ENCODE data around the gene TTC16.

The TTC16 gene

DNA sequence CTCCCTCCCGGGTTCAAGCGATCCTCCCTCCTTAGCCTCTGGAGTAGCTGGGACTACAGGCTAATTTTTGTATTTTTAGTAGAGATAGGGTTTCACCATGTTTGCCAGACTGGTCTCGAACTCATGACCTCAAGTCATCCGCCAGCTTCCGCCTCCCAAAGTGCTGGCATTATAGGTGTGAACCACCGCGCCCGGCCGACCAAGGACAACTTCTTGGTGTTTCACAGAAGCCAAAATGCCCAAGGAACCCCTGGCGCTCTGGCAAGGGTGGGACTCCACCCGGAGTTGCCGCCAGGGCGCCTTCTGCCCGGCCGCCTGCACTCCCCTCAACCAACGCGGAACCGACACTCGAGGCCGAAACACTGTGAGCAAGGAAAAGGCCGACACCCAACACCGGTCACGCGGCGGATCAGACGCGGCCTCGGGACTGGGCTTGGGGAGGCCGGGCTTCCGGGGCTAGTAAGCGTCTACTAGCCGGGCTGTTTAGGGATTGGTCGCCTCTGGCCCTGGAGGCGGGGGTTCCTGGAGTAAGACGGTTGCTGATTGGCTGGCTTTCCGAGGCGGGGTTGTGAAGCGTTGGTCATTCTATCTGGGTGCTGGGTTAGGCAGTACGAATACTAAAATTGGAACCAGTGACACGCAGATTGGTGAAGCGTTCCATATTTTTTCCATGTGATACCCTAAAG is 16.8 kb upstream of the TTC16 start:
- DNase-seq (ENCODE audit: low read depth): peak; percentile 88

DNA sequence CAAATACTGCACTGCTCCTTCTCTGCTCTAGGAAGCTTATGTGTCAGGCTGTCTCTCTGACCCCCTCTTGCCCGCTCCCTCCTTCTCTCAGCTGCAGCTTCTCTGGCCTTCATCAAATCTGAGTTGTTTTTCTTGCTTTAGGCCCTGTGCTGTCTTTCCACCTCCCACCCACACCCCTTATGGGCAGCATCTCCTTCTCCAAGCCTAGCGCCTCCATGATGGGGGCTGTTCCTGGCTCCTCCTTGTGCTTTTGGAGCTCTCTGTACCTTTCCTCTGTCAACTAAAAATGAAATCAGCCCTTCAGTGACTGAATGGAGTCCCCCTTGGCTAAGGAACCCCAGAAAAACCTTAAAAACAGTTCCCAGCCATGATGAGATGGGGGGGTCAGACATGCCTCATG is 15.7 kb upstream of the TTC16 start:
- no peak for DNase-seq (ENCODE audit: low read depth)

DNA sequence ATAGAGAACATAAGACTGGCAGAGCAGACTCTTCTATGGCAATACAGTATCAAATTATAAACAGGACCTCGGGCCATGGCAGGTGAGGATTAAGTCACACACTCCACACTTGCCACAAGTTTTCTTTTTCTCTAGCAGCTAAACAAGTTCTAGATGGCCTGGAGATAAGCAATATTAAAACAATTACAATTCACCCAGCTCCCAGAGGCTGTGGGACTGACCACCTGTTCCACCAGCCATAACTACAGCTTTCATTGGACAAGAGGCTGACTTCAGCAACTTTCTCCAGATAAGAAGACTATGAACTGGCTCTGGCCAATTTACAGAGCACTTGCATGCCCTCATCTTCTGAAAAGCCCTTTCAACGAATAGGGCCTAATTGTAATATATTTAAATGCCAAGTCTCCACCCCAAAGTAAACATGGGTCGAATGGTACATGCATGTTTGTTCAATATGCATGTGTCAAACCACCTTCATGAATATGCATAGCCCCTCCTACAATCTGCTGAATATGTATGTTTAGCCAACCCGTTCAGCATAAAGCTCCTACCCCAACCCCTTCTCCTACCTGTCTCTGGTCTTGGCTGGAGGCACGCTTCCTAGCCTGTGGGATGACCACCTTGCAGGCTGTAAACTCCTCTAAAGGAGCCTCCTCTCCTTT is 15.2 kb upstream of the TTC16 start:
- no peak for DNase-seq (ENCODE audit: low read depth)

DNA sequence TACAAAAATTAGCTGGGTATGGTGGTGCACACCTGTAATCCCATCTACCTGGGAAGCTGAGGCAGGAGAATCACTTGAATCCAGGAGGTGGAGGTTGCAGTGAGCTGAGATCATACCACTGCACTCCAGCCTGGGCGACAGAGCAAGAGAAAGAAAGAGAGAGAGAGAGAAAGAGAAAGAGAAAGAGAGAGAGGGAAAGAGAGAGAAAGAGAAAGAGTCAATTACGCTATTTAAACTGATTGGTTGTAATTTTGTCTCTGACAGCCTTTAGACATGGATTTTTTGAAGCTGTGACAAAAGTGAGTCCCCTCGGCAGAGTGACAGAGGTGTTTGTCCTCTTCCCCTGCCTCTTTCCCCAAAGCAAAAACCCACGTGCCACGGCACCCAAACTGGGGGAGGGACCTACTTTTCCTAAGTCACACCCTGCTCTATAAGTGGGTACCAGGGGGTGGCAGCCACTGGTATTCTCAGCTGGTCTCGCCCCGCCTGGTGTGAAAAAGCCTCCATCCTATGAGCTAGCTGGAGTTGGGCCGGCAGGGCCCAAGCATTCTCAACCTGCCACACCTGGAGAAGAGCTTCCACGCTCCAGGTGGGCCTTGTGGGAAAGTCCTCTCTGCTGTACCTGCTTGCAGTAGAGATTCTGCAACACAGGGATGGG is 12.5 kb upstream of the TTC16 start:
- DNase-seq (ENCODE audit: low read depth): no peak

DNA sequence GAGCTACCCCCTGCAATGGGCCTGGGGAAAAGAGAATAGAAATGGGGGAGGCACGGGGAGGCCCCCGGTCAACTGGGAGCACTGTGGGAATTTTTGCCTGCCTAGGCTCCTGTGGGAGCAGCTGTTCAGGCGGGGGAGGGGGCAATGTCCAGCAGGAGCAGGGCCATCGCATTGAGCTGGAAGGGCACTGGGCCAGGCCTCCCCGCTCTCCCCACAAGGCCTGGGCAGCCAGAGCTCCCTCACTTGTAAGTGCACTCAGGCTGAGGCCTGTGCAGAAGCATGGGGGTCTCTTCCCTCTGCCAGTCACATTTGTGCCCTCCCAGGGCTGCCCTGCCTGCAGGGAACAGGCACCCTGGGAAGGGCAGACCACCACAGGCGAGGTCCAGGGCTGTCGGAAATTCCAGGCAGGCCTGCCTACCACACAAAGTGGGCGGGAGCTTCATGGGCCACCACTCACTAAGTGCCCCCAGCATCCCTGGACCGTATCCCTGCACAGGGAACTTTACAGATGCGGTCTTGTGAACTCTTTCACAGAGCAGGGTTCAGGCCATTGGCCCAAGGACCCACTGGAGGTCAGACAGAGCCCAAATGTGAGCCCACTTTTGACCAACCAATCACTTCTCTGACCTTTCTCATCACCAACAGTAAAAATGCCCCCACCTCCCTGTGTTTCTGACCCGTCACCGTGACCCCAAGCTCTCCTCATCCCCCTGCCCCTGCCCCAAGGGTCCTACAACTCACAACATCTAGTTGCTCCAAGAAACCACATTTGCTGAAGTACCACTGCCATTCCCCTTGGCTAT is 10.1 kb upstream of the TTC16 start:
- DNase-seq (ENCODE audit: low read depth): no peak

DNA sequence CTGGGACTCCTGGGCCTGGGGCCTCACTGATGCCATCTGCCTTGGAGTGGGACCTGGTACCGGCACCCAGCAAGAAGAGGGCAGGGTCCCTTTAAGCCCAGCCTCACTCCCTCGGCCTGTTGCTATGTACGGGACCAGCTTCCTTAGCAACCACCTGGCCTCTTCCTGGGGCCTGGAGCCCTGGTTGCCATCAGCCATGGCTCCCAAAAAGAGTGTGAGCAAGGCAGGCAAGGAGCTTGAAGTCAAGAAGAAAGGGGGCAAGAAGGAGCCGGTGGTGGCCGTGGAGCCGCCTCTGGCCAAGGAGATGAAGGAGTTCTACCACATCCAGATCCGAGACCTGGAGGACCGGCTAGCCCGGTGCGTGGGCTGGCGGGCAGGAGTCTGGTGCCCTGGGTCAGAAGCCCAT is 9.0 kb upstream of the TTC16 start, which contains the start of gene CFAP157:
TSS of gene CFAP157 (plus strand) at position 153 of the 406 bp plus-strand sequence. CDS start at position 197, 44 bp downstream.
- no peak for DNase-seq (ENCODE audit: low read depth)

DNA sequence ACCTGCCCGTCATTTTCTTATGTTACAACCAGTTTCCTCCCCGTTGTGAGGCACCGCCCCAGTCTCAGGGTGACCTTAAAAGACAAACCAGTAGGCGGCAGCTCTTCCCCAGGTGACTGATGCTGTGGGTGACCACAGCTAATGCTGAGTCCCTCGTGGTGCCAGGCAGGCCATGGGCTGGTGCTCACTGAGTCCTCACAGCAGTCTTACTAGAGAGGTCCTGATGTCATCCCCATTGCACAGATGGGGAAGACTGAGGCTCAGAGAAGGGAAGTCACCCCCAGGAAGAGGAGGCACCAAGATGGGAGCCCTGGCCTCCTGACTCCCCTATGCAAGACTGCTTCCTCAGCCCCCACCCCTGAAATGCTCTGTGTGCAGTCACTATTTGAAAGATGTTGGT is 8.1 kb upstream of the TTC16 start:
- no peak for DNase-seq (ENCODE audit: low read depth)

DNA sequence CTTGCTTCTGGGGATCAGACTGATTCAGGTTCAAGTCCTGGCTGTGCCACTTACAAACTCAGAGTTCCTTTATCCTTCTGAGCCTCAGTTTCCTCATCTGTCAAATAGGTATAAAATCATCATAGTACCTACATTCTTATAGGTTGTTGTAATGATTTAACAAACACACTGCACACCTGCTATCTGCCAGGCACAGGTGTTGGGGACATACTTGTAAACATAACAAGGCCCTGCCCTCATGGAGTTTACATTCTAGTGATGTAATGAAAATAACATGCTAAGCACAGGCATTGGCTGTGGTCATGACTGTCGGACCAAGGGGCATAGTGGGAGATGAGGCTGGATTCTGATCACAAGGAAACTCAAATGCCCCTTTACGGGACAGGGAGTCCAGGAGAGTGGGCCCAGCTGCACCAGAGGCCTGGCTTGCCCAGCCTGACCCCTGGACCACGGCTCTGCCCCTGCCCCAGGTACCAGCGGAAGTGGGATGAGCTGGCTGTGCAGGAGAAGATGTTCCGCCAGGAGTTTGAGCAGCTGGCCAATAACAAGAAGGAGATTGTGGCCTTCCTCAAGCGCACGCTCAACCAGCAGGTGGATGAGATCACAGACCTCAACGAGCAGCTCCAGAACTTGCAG is 6.8 kb upstream of the TTC16 start:
- no peak for DNase-seq (ENCODE audit: low read depth)

DNA sequence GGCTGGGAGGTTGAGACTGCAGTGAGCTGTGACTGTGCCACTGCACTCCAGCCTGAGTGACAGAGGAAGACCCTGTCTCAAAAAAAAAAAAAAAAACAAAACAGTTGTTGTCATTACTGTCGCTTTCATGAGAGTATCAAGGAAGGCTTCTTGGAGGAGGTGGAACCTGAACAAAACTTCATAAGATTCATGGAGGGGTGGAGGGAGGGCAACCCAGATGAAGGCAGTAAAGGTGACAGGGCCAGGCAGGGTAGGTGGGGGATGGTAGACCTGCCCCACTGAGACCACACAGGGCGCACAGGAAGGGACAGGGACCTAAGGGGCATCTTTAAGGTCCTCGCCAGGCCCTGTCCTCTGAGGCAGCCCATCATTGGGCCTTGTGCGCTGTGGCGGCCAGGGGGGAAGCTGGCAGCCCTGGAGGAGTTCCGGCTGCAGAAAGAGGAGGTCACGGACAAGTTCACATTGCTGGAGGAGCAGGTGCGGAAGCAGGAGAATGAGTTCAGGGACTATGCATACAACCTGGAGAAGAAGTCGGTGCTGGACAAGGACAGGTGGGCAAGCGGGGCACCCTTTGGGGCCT is 5.6 kb upstream of the TTC16 start:
- no peak for DNase-seq (ENCODE audit: low read depth)

DNA sequence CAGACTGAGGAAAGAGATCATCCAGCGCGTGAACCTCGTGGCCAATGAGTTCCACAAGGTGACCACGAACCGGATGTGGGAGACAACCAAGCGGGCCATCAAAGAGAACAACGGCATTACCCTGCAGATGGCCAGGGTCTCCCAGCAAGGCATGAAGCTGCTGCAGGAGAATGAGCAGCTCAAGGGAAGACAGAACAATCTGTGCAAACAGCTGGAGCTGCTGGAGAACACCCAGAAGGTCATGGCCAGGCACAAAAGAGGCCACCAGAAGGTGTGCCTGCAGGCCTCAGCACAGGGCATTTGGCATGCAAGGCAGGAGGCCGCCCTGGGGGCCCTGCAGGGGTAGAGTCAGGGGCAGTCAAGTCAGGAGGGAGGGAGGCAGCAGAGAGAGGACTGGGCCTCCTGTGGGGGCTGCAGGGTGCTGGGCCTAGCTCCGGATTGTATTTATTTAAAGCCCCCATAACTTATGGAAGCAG is 4.6 kb upstream of the TTC16 start:
- no peak for DNase-seq (ENCODE audit: low read depth)

DNA sequence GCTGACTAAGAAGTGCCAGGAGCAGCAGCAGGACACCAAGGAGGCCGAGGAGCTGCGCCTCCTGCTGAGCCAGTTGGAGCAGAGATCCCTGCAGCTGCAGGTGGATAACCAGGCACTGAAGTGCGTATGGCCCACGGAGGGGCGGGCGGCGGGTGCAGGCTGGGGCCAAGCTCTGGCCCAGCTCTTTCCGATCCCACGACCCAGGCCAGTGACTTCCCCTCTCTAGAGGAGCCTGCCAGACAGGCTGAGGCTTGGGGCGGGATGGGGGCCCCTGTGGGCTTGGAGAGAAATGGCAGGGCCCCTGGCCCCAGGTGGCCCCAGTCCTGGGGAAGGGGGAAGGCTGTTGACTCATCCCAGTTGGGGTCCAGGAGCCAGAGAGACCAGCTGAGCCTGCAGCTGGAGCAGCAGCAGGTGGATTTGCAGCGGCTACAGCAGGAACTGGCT is 4.0 kb upstream of the TTC16 start:
- no peak for DNase-seq (ENCODE audit: low read depth)

DNA sequence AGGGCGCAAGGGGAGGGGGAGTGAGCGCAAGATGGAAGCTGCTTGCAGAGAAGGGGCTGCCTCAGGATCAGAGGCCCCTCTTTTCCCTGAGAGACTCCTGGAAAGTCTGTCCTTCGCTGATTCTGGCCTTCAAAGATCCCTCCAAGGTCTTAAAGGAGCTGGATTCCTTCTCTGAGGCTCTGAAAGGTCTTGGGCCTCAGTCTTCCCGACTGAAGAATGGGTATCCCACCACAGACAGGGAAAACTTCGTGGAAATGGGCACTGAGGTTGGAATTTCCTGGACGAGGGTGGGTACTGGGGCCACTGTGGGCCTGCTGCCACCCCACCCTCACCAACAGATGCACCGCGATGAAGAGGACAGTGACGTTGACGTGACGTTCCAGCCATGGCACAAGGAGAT is 3.5 kb upstream of the TTC16 start:
- DNase-seq (ENCODE audit: low read depth): no peak

DNA sequence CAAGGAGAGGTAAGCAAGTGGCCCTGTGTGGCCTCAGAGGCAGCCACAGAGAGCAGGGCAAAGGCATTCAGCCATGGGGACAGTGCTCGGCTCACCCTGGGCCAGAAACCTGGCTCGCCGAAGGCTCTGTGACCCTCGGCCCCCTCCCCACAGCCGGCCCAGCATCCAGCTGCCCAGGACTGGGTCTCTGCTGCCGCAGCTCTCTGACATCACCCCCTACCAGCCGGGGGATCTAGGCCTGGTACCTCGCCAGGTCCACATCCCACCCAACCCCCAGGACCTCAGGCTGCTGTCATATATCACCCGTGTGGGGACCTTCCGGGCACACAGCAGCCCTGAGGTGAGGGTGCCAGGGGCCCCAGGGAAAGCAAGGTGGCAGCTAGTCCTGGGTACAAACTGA is 3.0 kb upstream of the TTC16 start:
- DNase-seq (ENCODE audit: low read depth): no peak

DNA sequence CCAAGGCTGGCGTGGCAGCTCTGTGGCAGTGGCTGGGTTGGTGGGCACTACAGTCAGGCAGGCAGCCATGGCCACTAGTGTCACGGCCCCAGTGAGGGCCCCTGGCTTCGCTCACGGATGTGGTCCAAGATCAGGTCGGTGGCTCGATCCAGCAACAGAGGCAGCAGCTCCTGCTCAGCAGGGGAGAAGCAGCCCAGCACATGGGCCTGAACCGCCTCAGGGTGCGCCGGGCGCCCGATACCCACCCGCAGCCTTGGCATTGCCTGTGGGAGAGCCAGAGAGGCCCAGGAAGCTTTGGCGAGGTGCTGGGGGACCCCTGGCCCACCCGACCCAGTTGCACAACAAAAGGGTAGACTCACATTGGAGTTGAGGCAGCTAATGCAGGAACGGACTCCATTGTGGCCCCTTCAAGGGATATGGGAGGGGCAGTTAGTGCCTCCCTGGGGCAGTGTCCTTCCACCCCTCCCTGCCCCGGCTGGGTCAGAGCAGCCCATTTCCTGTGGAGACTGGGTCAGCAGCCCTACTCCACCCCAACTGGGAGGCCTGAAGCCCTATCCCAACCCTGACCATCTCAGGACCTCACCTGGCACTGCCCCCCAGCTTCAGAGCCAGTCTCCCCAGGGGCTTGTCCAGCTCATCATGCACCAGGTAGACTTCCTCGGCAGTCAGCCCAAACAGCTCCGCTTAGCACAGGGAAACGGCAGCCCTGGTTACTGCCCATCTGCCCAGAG is 1.7 kb upstream of the TTC16 start:
- DNase-seq (ENCODE audit: low read depth): no peak

DNA sequence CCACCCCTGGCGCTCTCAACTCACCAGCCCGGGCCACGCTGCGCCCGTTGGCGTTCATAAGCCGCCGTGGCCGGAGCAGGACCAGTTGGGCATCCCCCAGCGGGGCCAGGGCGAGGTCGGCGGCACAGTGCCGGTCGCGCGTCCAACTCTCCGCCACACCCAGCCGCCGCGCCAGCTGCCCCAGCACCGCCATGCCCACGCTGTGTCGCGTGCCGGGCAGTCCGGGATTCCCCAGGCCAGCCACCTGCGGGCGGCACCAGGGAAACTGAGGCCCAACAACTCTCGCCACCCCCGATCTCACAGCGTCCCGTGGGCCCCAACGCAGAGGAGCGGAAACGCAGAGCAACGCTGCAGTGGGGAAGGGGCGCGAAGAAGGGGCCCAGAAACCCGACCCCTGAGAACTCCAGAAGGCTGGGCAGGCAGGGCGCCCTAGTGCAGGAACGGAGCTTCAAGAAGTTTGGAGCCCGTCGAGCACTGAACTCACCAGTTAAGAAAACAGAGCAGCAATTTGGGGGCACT is 869 bp upstream of the TTC16 start:
- no peak for DNase-seq (ENCODE audit: low read depth)

DNA sequence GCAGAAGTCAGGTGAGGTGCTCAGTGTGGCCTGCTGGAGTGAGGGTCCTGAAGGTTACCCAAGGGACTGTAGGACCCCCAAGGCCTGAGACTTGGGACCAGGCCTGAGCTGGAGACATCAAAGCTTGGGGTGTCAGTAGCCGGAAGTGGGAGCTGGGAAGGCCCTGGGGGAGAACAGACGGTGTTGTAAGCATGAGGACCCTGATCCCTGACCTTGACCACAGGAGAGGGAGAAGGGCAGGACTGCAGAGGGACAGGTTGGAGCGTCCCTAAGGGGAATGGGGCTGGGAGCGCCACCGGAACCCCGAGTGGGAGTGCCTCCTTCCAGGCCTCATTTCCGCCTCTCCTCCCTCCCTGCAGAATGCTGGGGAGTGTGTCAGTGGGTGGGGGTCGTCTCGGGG is 533 bp downstream of the TTC16 start:
- DNase-seq (ENCODE audit: low read depth): no peak

DNA sequence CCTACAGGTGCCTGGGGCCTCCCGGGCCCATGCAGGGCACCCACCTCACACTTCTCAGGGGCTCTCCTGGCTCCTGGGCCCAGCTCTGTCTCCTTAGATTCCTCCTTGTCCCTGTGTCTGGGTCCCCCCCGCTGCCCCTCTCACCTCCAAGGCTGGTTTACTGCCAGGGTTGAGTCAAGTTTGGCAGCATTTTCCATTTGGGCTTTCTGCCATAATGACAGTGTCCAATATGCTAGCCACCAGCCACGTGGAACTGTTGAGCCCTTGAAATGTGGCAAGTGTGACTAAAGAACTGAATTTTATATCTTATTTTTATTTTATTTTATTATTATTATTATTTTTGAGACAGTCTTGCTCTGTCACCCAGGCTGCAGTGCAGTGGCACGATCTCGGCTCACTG is 1.9 kb downstream of the TTC16 start:
- DNase-seq (ENCODE audit: low read depth): no peak

DNA sequence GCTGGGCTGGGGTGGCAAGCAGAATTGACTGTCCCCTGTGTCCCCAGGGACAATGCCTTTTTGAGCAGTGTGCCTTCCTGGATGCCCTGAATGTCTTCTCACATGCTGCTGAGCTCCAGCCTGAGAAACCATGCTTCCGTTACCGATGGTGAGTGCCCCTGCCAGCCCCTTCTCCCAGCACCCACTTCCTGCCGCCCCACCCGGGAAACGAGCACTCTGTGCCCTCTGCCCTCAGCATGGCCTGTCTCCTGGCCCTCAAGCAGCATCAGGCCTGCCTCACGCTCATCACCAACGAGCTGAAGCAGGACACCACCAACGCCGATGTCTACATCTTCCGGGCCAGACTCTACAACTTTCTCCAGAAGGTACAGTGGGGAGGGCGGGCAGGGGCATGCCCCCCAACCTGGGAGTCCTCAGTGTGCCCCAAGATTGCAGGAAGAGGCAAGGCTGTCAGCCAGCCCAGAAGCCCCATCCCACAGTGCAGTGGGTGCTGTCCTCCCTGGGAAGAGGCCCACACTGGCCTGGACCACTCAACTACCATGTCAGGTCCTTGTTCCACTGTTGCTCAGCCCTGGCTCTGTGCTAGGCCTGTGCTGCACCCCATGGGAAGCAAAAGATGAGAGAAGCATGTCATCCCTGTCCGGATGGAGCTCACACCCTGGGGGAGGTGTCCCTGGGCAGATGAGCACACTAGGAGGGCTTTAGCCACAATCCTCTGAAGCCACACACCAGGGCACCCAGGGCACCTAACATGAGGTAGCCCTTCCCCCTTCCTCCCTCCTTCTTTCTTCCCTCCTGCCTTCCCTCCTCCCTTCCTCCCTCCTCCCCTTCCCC is 4.4 kb downstream of the TTC16 start:
- DNase-seq (ENCODE audit: low read depth): no peak

DNA sequence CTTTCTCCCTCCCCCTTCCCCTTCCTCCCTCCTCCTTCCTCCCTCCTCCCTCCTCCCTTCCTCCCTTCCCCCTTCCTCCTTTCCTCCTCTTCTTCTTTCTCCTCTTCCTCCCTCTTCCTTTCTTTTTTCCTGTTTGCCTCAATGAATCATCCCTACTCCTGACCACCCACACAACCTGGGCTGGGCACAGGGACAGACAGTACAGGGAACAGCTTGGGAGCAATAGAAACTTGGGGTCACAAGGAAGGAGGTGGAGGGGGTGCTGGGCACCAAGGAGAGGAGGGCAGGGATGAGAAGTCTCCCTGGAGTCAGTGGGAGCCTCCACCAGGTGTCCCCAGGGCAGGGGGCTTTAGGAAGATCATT is 5.0 kb downstream of the TTC16 start:
- DNase-seq (ENCODE audit: low read depth): no peak

DNA sequence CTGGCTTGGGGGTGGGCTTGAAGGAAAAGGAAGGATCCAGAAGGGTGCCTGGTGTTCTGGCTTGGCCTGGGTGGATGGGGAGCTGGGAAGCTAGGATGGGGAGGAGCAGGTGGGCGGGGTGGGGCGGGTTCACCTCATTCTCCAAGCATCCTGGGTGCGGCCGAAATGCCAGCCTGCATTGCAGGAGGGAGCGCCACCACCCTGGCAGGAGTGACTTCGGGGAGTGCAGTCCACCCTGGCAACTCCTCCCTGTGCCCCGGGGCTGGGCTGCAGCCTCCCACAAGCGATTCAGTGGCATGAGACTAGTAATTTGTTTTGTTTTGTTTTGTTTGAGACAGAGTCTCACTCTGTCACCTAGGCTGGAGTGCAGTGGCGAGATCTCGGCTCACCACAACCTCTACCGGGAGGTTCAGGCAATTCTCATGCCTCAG is 5.5 kb downstream of the TTC16 start:
- DNase-seq (ENCODE audit: low read depth): no peak
